OCI-M2 (cell line): ENCODE data around the gene NTMT2.
"Not testable (repeated sequence)": the region's sequence is repeated elsewhere in the genome, so short reads cannot be mapped to it uniquely, and the experiment has no call there.

Experiments
- DNase-seq: peaks from one replicate; lab custom pipeline; 2025; ENCODE audit not compliant: unreplicated experiment; lab: John Stamatoyannopoulos, UW

The NTMT2 gene

GRCh38 chr1:170145770-170146676, at the start of gene NTMT2:
NTMT2 (plus strand) TSS chr1:170145959; CDS start chr1:170146108, 149 bp downstream.
- DNase-seq, result no peak

DNA sequence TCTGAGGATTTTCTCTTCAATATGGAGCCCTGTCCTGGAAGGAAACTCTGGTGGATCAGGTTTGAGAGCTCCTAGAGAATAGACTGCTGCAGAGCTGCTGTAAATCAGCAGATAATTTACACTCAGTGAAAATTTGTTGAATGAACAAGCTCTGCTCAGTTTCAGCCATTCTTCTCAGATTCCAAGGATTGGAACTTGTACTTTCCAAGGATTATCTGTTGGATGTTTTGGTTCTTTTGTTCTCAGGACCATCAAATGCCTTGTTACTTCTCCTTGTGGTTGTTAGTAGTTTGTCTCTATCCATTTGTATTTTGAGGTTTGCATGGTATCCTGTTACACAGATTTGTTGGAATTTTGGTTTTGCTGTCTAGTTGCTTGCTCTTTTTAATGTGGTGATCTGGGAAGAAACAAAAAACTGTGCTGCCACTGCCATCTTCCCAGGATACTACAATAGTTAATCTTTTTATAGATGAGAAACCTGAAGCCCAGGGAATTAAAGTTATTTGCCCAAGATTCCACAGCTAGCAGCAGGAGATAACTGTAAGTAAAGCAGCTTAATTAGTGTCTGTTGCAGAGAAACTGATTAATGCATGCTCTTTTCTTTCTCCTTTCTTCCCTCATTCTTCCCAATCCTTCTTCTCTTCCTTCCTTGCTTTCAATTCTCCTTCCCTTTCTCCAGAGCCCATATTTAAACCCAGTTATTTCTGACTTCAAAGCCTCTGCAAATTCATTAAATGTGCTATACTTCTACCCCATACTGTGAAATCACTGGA, 49.6 kb upstream of the NTMT2 start:
- no peak for DNase-seq

- DNase-seq, result no peak
Measured at GRCh38 chr1:170096806-170097340, 48.9 kb upstream of the NTMT2 start.

GRCh38 chr1:170097449-170097948, 48.3 kb upstream of the NTMT2 start:
- no peak for DNase-seq

DNA sequence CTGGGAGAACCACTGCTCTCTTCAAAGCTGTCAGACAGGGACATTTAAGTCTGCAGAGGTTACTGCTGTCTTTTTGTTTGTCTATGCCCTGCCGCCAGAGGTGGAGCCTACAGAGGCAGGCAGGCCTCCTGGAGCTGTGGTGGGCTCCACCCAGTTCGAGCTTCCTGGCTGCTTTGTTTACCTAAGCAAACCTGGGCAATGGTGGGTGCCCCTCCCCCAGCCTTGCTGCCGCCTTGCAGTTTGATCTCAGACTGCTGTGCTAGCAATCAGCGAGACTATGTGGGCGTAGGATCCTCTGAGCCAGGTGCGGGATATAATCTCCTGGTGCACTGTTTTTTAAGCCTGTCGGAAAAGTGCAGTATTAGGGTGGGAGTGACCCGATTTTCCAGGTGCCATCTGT, 32.6 kb upstream of the NTMT2 start:
- DNase-seq, result not testable (repeated sequence)

DNA sequence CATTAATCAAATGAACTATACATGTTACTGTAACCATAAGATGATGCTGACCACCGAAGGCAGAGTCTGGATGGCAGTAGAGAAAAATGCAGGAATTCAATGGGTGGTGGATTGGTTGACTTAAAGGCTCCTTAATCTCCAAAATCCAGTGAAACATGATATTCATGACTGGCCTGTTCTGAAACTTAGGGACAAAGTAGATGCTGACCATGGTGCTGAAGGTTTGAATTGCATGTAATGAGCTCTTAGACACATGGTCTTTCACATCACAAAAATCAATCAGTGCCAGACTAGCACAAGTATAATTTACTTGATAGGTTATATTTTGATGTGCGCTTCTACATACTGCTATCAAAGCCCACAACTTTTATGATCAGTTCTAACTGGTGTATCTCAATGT, 30.9 kb upstream of the NTMT2 start:
- no peak for DNase-seq

- DNase-seq, result no peak
Measured at GRCh38 chr1:170122366-170122765, 23.4 kb upstream of the NTMT2 start.

DNA sequence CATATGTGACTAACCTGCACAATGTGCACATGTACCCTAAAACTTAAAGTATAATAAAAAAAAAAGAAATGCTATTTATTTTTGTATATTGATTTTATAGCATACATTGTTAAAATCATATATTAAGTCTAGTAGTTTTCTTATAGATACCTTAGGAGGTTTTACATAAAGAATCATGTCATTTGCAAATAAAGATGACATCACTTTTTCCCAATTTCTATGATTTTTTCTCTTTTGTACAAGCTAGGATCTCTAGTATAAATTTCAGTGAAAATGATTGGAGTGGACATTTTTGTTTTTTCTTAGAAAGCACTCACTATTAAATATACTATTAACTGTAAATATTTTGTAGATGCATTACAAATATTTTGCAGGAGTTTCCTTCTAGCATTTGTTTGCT, 20.5 kb upstream of the NTMT2 start:
- no peak for DNase-seq

- no peak for DNase-seq
Measured at GRCh38 chr1:170126696-170127095, 19.1 kb upstream of the NTMT2 start.

GRCh38 chr1:170131450-170131849, 14.3 kb upstream of the NTMT2 start:
- DNase-seq, result no peak

- DNase-seq, result no peak
Measured at GRCh38 chr1:170131984-170132383, 13.8 kb upstream of the NTMT2 start.

DNA sequence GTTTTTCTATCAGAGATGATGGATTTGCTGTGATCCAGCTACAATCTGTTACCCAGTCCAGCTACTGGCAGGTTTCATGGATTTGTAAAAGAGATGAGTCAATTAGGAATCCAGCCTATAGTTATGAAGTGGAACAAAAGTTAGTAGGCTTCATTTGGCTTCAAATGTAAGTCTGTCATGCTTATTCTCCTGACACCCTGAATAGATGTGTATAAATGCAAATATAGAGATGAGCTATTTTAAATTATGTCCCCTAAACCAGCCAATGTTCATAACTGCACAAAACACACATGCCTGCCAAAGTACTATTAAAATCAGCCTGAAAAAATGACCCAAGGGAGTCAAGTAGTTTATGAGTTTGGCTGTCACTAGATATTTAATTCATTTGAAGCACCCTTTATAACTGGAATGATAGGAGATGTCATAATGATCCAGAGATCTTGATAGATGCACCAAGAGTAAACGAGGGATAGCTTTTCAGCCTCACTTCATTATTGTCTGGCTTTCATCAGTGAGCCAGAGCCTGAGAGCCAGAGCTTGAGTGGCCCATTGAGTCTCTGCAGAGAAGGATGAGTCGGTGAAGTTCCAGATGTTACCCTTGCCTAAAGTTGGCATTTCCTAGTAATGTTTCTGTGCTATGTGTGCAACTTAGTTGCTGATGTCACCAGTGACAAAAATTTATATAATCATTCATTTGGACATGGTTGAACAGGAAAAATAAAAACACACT, 11.8 kb upstream of the NTMT2 start:
- no peak for DNase-seq

GRCh38 chr1:170134521-170134920, 11.2 kb upstream of the NTMT2 start:
- DNase-seq, result no peak

GRCh38 chr1:170140371-170140770, 5.4 kb upstream of the NTMT2 start:
- no peak for DNase-seq

DNA sequence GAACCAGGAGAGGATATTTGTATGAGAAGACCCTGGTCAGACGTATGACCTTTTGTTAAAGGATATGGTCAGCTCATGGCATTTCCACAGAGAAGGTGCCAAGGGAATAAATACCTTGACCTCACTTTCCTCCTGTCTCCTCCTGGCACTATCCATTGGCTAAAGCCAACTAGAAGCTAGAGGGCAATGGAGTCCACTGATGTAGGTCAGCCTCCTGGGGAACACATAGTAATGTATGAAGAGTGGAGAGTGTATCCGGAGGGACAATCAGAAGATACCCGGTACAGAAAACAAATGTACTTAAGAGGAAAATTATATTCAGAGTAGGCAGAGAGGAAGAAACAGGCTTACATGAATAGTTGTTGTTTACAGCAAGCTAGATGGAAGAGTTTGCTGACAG, 698 bp upstream of the NTMT2 start:
- no peak for DNase-seq

- DNase-seq, result no peak
Measured at GRCh38 chr1:170146720-170147263, 1.0 kb downstream of the NTMT2 start.

- DNase-seq, result no peak
Measured at GRCh38 chr1:170149241-170149640, 3.5 kb downstream of the NTMT2 start.

DNA sequence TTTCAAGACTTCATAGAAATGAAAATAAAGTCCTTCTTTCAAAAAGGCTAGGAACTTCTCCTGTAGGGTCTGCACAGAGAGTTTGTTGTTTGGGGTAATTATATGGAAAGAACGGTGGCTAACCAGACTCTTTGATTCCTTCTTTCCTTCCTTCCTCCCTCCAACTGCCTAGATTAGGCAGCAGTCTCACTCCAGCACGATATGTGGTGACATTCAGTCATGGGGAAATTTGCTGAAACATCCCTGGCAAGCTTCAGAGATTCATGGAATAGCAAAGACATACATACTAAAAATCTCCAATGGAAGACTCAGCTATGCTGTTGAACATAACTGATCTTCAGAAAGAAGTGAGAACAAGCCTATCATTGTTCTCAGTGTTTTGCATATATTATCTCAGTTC, 4.3 kb downstream of the NTMT2 start:
- no peak for DNase-seq

DNA sequence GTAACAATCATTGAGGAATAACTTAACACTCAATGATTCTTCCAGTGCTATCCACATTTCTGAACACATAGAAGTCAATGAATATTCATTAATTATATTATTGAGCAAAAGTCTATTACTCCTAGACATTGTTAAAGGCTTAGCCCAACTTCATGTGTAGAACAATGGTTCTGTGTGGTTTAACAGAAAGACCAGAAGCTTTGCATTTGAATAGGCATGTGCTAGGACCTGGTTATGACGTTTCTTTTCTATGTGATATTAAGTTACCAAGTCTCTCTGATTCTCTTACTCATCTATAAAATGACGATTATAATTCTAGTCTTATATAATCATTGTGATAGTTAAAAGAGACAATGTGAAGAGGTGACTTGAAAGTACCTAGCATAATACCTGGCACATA, 5.2 kb downstream of the NTMT2 start:
- DNase-seq, result no peak

GRCh38 chr1:170153417-170153816, 7.7 kb downstream of the NTMT2 start:
- DNase-seq, result no peak

GRCh38 chr1:170155055-170155454, 9.3 kb downstream of the NTMT2 start:
- DNase-seq, result no peak
